Esophagus muscularis mucosa (tissue), 3 donors: ENCODE data around the gene CRPPA.

Source experiments
- CTCF ChIP-seq, 3 experiments: fragments of 200-600 bp in 2 of 3; fragments of 450-650 bp in 1 of 3; sonication (generic) in 2 of 3; IDR thresholded peaks; one replicate each; pipeline ENCODE4 v1.5.1; 2017 to 2019; ENCODE audit warnings: antibody characterized with exemption in 3 of 3, mild to moderate bottlenecking in 2 of 3, moderate library complexity in 1 of 3
- POLR2A ChIP-seq: fragments of 450-650 bp; IDR thresholded peaks from one replicate; pipeline ENCODE4 v1.6.1; 2017; ENCODE audit warnings: antibody characterized with exemption, moderate library complexity, mild to moderate bottlenecking, low read depth
- POLR2AphosphoS5 ChIP-seq, 2 donors: sonication (generic); formaldehyde crosslinking; IDR thresholded peaks; one replicate each; pipeline ENCODE4 v1.6.1; 2017; ENCODE audit warnings: antibody characterized with exemption in 2 of 2

- no peak for TF ChIP-seq POLR2A
- no peak for TF ChIP-seq CTCF (IDR thresholded peaks at IDR 0.05)
- no peak for TF ChIP-seq POLR2AphosphoS5 (IDR thresholded peaks at IDR 0.05)
These were observed 29.0 kb upstream of the CRPPA start for GRCh38 chr7:16450366-16450765.
